CD14-positive monocyte (primary cell): Measurements from ENCODE around the gene KAZN. TPM values are rescaled to one million over a fixed set of nuclear protein-coding genes. Genes with fewer than 3 reads are reported as not detected.
A peak's percentile ranks its signal among the peaks of the same experiment; 100 is the strongest.

Experiments used
- DNase-seq, 3 donors: peaks; one replicate each; pipeline ENCODE4 v3.0.0-alpha.2; 2011 to 2022
- H2AFZ ChIP-seq: 2 replicates; pipeline ENCODE4 v1.6.0; 2012; ENCODE audit warnings: mild to moderate bottlenecking, low read depth, low read length, inconsistent platforms; ENCODE audit not compliant: insufficient read depth, poor library complexity, severe bottlenecking
- H3K27ac ChIP-seq, 2 donors: 1 replicate in 1 of 2; 2 replicates in 1 of 2; pipeline ENCODE4 v1.5.1; 2012 to 2013; ENCODE audit warnings: low read length in 2 of 2, control low read depth in 1 of 2, inconsistent platforms in 1 of 2, low read depth in 1 of 2, mild to moderate bottlenecking in 1 of 2
- H3K27me3 ChIP-seq, 2 donors: one replicate each; pipeline versions ENCODE4 v1.6.0 to v1.6.1; 2011 to 2013; ENCODE audit warnings: low read length in 2 of 2; ENCODE audit not compliant: control insufficient read depth in 2 of 2, insufficient read depth in 2 of 2
- H3K36me3 ChIP-seq, 2 donors: replicated peaks in 1 of 2; 1 replicate in 1 of 2; 2 replicates in 1 of 2; pipeline versions ENCODE4 v1.5.1 to v1.6.1; 2012 to 2013; ENCODE audit warnings: low read length in 2 of 2, control low read depth in 1 of 2, inconsistent platforms in 1 of 2, mild to moderate bottlenecking in 1 of 2; ENCODE audit not compliant: insufficient read depth in 2 of 2, control insufficient read depth in 1 of 2
- H3K4me1 ChIP-seq, 2 donors: 1 replicate in 1 of 2; 2 replicates in 1 of 2; pipeline versions ENCODE4 v1.5.1 to v1.6.1; 2012 to 2013; ENCODE audit warnings: low read length in 2 of 2, control low read depth in 1 of 2, inconsistent platforms in 1 of 2, mild to moderate bottlenecking in 1 of 2, moderate library complexity in 1 of 2; ENCODE audit not compliant: insufficient read depth in 2 of 2, control insufficient read depth in 1 of 2
- H3K4me2 ChIP-seq: replicated peaks from 2 replicates; pipeline ENCODE3; 2012; ENCODE audit warnings: low read length, moderate library complexity, mild to moderate bottlenecking; ENCODE audit not compliant: poor library complexity, severe bottlenecking; ENCODE audit errors: extremely low read depth
- H3K4me3 ChIP-seq, 3 experiments: fragments of 200-600 bp in 1 of 3; sonication (generic) in 1 of 3; replicated peaks in 1 of 3; 1 replicate in 2 of 3; 2 replicates in 1 of 3; pipeline ENCODE4 v1.5.1; 2011 to 2013; ENCODE audit warnings: low read length in 3 of 3, mild to moderate bottlenecking in 3 of 3, control low read depth in 2 of 3, low read depth in 2 of 3, inconsistent platforms in 1 of 3, moderate library complexity in 1 of 3
- H3K79me2 ChIP-seq: 2 replicates; pipeline ENCODE4 v1.6.0; 2012; ENCODE audit warnings: mild to moderate bottlenecking, control low read depth, inconsistent platforms, low read length, moderate library complexity; ENCODE audit not compliant: insufficient read depth
- H3K9ac ChIP-seq: 2 replicates; pipeline ENCODE4 v1.6.0; 2017; ENCODE audit warnings: low read length, mild to moderate bottlenecking; ENCODE audit not compliant: insufficient read depth, poor library complexity, severe bottlenecking
- H3K9me3 ChIP-seq, 2 donors: replicated peaks in 1 of 2; 1 replicate in 1 of 2; 2 replicates in 1 of 2; pipeline versions ENCODE4 v1.5.1 to v1.6.1; 2012 to 2013; ENCODE audit warnings: low read length in 2 of 2, control low read depth in 1 of 2; ENCODE audit not compliant: control insufficient read depth in 1 of 2, insufficient read depth in 1 of 2
- H4K20me1 ChIP-seq: 2 replicates; pipeline ENCODE4 v1.6.0; 2012; ENCODE audit warnings: mild to moderate bottlenecking, low read length, control low read depth, moderate library complexity; ENCODE audit not compliant: insufficient read depth
- H3K27ac Mint-ChIP-seq, 7 donors: one replicate each; pipeline ENCODE4 v1.8.0; 2020; ENCODE audit warnings: mild to moderate bottlenecking in 7 of 7, mixed read lengths in 7 of 7, moderate library complexity in 6 of 7, inconsistent platforms in 2 of 7
- H3K27me3 Mint-ChIP-seq, 3 donors: one replicate each; pipeline ENCODE4 v1.8.0; 2021 to 2022; ENCODE audit warnings: low read depth in 3 of 3, mild to moderate bottlenecking in 3 of 3, mixed read lengths in 3 of 3, moderate library complexity in 3 of 3, inconsistent platforms in 1 of 3
- H3K36me3 Mint-ChIP-seq, 2 donors: one replicate each; pipeline ENCODE4 v1.8.0; 2020; ENCODE audit warnings: mixed read lengths in 2 of 2, inconsistent platforms in 1 of 2, mild to moderate bottlenecking in 1 of 2
- H3K4me1 Mint-ChIP-seq: one replicate; pipeline ENCODE4 v1.8.0; 2020; ENCODE audit warnings: mild to moderate bottlenecking, mixed read lengths
- H3K4me3 Mint-ChIP-seq, 2 donors: one replicate each; pipeline ENCODE4 v1.8.0; 2020; ENCODE audit warnings: mild to moderate bottlenecking in 2 of 2, mixed read lengths in 2 of 2, moderate library complexity in 1 of 2
- H3K9me3 Mint-ChIP-seq, 7 donors: one replicate each; pipeline ENCODE4 v1.8.0; 2020 to 2022; ENCODE audit warnings: mixed read lengths in 7 of 7, mild to moderate bottlenecking in 6 of 7, moderate library complexity in 6 of 7, inconsistent platforms in 2 of 7
- WGBS: methylation state at CpG from one replicate; pipeline ENCODE4 v1.1.5; 2013; ENCODE audit warnings: missing lambda C conversion rate; ENCODE audit not compliant: insufficient coverage; 5-methylcytosine and 5-hydroxymethylcytosine counted together
- intact Hi-C, 2 donors: fragments of 100-400 bp; cut with micrococcal nuclease; formaldehyde crosslinking; loops; one replicate each; pipeline versions ENCODE4 v1.15.0 to v1.15.1; 2023
- polyA plus RNA-seq, 3 donors: library from polyadenylated mRNA; depleted of rRNA in 1 of 3; unstranded in 2 of 3; stranded (reverse) in 1 of 3; fragments of 300-500 nt in 2 of 3; fragments of >200 nt in 1 of 3; fragmentation: Illumina TruSeq in 2 of 3; gene quantifications; 1 replicate in 2 of 3; 2 replicates in 1 of 3; pipeline ENCODE4 v1.2.3, GENCODE V29; 2012 to 2021
- TF ChIP-seq, protein P1 (sequence below): fragments of 200-600 bp; IDR thresholded peaks from one replicate; pipeline ENCODE4 v1.8.0; 2022; ENCODE audit warnings: antibody characterized with exemption, mild to moderate bottlenecking

The KAZN gene
- polyA plus RNA-seq, 3 donors = not detected

DNA sequence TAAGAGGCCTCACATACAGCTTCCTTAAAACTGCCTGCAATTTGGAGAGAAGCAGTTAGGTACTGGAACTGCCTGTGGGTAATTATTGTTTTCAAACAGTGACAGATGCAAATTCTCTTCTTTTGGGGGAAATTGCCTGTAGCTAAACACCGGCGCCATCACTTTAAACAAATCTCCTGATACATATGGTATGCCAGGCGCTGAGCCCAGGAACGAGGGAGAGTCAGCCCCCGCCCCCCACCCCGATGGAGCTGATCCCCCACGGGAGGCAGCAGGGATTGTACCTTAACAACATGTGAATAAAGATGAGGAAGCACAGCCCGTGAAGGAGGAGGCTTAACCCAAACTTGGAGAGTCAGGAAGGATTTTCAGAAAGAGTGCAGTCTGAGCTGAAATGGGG, 562.1 kb downstream of the KAZN start:
- Mint-ChIP-seq H3K9me3 (no peaks in the 10 kb centered on the region), H3K27ac (peak overlapping the region in 1 of 7 donors; percentile 28), H3K4me1 (peaks cover 26% of the 10 kb centered on the region), H3K27me3 (peaks cover 4 to 14% (median 13%) of the 10 kb centered on the region in 3 donors), H3K4me3 (no peak overlapping the region), H3K36me3 (no peaks in the 10 kb centered on the region)
- Histone ChIP-seq H3K9ac (no peak overlapping the region), H3K79me2 (no peaks in the 10 kb centered on the region), H3K27me3 (no peaks in the 10 kb centered on the region), H2AFZ (no peak overlapping the region), H3K4me2 (no peak overlapping the region), H3K4me3 (no peak overlapping the region), H3K4me1 (peaks cover 17 to 18% of the 10 kb centered on the region in 2 donors), H3K27ac (no peak overlapping the region), H3K36me3 (no peaks in the 10 kb centered on the region), H4K20me1 (no peaks in the 10 kb centered on the region), H3K9me3 (no peaks in the 10 kb centered on the region)
- WGBS = 0% methylated on average over 1 of the region's 8 CpGs
- DNase-seq = no peak
- TF ChIP-seq, protein P1, sequence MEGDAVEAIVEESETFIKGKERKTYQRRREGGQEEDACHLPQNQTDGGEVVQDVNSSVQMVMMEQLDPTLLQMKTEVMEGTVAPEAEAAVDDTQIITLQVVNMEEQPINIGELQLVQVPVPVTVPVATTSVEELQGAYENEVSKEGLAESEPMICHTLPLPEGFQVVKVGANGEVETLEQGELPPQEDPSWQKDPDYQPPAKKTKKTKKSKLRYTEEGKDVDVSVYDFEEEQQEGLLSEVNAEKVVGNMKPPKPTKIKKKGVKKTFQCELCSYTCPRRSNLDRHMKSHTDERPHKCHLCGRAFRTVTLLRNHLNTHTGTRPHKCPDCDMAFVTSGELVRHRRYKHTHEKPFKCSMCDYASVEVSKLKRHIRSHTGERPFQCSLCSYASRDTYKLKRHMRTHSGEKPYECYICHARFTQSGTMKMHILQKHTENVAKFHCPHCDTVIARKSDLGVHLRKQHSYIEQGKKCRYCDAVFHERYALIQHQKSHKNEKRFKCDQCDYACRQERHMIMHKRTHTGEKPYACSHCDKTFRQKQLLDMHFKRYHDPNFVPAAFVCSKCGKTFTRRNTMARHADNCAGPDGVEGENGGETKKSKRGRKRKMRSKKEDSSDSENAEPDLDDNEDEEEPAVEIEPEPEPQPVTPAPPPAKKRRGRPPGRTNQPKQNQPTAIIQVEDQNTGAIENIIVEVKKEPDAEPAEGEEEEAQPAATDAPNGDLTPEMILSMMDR = no peak
- intact Hi-C loops = no loop called here

DNA sequence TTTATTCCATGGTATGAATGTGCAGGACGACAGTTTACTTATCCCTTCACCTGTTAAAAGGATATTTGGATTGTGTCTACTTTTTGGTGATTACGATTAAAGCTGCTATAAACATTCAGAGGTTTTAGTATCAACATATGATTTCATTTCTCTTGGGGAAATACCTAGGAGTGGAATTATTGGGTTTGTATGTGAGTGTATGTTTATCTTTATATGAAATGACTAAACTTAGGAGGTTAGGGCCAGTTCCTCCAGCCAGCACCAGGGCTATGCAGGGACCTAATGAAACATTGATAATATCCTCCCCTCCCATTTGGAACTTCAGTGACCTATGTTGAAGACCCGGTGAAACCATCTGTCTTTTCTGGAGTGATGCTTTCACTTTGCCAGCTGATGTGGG, 568.9 kb downstream of the KAZN start:
- no peak overlapping the region for H3K27ac Mint-ChIP-seq
- peaks cover 18% of the 10 kb centered on the region for H3K4me1 Mint-ChIP-seq
- no peaks in the 10 kb centered on the region for H4K20me1 ChIP-seq
- H3K9me3 ChIP-seq = no peaks in the 10 kb centered on the region
- WGBS = no CpG with 5 or more reads among the region's 3 CpGs
- intact Hi-C loops = no loop called here
- H3K4me1 ChIP-seq = peaks cover 10 to 13% of the 10 kb centered on the region in 2 donors
- peaks cover 0 to 2% (median 0%) of the 10 kb centered on the region in 7 donors for H3K9me3 Mint-ChIP-seq
- H3K4me3 Mint-ChIP-seq = no peak overlapping the region
- TF ChIP-seq, protein P1 = no peak
- no peaks in the 10 kb centered on the region for H3K27me3 ChIP-seq
- DNase-seq = no peak
- no peaks in the 10 kb centered on the region for H3K79me2 ChIP-seq
- H3K27ac ChIP-seq = no peak overlapping the region
- H3K27me3 Mint-ChIP-seq = peaks cover 0 to 2% (median 2%) of the 10 kb centered on the region in 3 donors
- H2AFZ ChIP-seq = no peak overlapping the region
- H3K36me3 Mint-ChIP-seq = no peaks in the 10 kb centered on the region
- no peak overlapping the region for H3K4me2 ChIP-seq
- H3K4me3 ChIP-seq = no peak overlapping the region
- H3K36me3 ChIP-seq = no peaks in the 10 kb centered on the region
- H3K9ac ChIP-seq = no peak overlapping the region
